Stimulated activated CD4-positive, alpha-beta T cell treated with anti-CD3 and anti-CD28 coated beads, Interleukin-15, amount 100 ng/mL, for 24 hours (primary cell): ENCODE measurements around the gene DNAH7.
"Not testable (repeated sequence)": the region's sequence is repeated elsewhere in the genome, so short reads cannot be mapped to it uniquely, and the experiment has no call there.

Experiments
- DNase-seq: peaks from one replicate; pipeline ENCODE4 v3.0.0-alpha.2; 2020

DNAH7 gene

GRCh38 chr2:195959341-195959740 lies 109.3 kb downstream of the DNAH7 start:
- DNase-seq, result no peak

- no peak for DNase-seq
Observed at GRCh38 chr2:195956725-195957124, 111.9 kb downstream of the DNAH7 start.

- DNase-seq, result no peak
Observed at GRCh38 chr2:195945056-195945455, 123.6 kb downstream of the DNAH7 start.

GRCh38 chr2:195937176-195937575 lies 131.5 kb downstream of the DNAH7 start:
- DNase-seq, result no peak

GRCh38 chr2:195934484-195934883 lies 134.2 kb downstream of the DNAH7 start:
- DNase-seq, result no peak

- no peak for DNase-seq
Observed at GRCh38 chr2:195929531-195929930, 139.1 kb downstream of the DNAH7 start.

- no peak for DNase-seq
Observed at GRCh38 chr2:195925120-195925519, 143.5 kb downstream of the DNAH7 start.

GRCh38 chr2:195923889-195924288 lies 144.7 kb downstream of the DNAH7 start:
- DNase-seq, result no peak

- DNase-seq, result not testable (repeated sequence)
Observed at GRCh38 chr2:195917021-195917600, 151.5 kb downstream of the DNAH7 start.

GRCh38 chr2:195912079-195912478 lies 156.6 kb downstream of the DNAH7 start:
- no peak for DNase-seq

- DNase-seq, result no peak
Observed at GRCh38 chr2:195910570-195910969, 158.1 kb downstream of the DNAH7 start.

- DNase-seq, result no peak
Observed at GRCh38 chr2:195909926-195910325, 158.7 kb downstream of the DNAH7 start.

- no peak for DNase-seq
Observed at GRCh38 chr2:195907474-195907873, 161.2 kb downstream of the DNAH7 start.

- no peak for DNase-seq
Observed at GRCh38 chr2:195903956-195904355, 164.7 kb downstream of the DNAH7 start.

- DNase-seq, result no peak
Observed at GRCh38 chr2:195902857-195903256, 165.8 kb downstream of the DNAH7 start.

GRCh38 chr2:195899226-195899625 lies 169.4 kb downstream of the DNAH7 start:
- no peak for DNase-seq

- no peak for DNase-seq
Observed at GRCh38 chr2:195898505-195899191, 170.0 kb downstream of the DNAH7 start.

GRCh38 chr2:195891081-195891480 lies 177.6 kb downstream of the DNAH7 start:
- DNase-seq, result no peak

GRCh38 chr2:195879153-195879552 lies 189.5 kb downstream of the DNAH7 start:
- DNase-seq, result no peak

GRCh38 chr2:195871326-195871725 lies 197.3 kb downstream of the DNAH7 start:
- DNase-seq, result no peak

GRCh38 chr2:195864316-195864715 lies 204.3 kb downstream of the DNAH7 start:
- DNase-seq, result no peak

- no peak for DNase-seq
Observed at GRCh38 chr2:195863564-195863963, 205.1 kb downstream of the DNAH7 start.

- no peak for DNase-seq
Observed at GRCh38 chr2:195863121-195863520, 205.5 kb downstream of the DNAH7 start.

- no peak for DNase-seq
Observed at GRCh38 chr2:195861821-195862220, 206.8 kb downstream of the DNAH7 start.

- DNase-seq, result no peak
Observed at GRCh38 chr2:195859513-195859912, 209.1 kb downstream of the DNAH7 start.
